Measurements from ENCODE around the gene UVSSA. TPM values are rescaled to one million over a fixed set of nuclear protein-coding genes. Genes with fewer than 3 reads are reported as not detected.

UVSSA gene
- total RNA-seq, 1 experiment from 2014 or later: 40.4 TPM

DNA sequence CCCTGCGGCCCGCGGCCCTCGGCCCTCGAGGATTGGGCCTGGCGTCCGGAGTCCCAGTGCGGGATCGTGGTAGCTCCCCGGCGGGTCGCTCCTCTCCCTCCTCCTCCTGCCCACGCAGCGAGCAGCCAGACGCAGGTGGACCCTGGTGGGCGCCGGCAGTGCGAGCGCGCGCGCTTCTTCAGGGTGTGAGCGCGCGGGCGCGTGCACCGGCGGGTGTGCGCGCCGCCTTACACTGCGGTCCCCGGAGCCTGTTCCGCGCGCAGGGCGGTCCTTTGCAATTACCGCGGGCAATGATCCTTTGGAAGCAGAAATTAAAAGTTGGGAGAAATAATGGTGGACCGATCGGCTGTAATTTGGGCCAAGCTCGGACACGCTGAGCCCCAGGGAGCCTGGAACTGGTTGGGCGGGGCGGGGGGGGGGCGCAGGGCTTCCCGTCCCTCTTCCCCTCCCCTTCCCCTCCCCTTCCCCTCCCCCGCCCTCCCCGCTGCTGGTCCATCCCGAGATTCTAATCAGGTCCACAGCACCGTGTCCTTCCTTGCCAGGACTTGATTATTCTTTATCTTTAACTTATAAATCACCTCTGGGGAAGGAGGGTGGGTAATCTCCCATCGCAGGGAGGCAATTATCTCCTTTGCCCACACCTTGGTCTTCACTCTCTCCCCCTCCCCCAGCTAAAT, 60.8 kb downstream of the UVSSA start:
- POLR2A ChIA-PET: no interaction called here
- H3K27me3 Mint-ChIP-seq (ENCODE audit: low read depth): peaks cover 86% of the 10 kb centered on the region
- peaks cover 13% of the 10 kb centered on the region for H3K4me1 Mint-ChIP-seq
- no peaks in the 10 kb centered on the region for H3K9me3 Mint-ChIP-seq
- CTCF ChIA-PET: interaction anchor here (1.0 to 4.4 kb wide), 3 partner anchors 105 to 324 kb away, joined by 3 to 19 read pairs (median 5); no protein-coding TSS in a partner anchor
- peak overlapping the region; percentile 52 for H3K4me3 Mint-ChIP-seq
- ATAC-seq: no peak
- TF ChIP-seq, protein P1, sequence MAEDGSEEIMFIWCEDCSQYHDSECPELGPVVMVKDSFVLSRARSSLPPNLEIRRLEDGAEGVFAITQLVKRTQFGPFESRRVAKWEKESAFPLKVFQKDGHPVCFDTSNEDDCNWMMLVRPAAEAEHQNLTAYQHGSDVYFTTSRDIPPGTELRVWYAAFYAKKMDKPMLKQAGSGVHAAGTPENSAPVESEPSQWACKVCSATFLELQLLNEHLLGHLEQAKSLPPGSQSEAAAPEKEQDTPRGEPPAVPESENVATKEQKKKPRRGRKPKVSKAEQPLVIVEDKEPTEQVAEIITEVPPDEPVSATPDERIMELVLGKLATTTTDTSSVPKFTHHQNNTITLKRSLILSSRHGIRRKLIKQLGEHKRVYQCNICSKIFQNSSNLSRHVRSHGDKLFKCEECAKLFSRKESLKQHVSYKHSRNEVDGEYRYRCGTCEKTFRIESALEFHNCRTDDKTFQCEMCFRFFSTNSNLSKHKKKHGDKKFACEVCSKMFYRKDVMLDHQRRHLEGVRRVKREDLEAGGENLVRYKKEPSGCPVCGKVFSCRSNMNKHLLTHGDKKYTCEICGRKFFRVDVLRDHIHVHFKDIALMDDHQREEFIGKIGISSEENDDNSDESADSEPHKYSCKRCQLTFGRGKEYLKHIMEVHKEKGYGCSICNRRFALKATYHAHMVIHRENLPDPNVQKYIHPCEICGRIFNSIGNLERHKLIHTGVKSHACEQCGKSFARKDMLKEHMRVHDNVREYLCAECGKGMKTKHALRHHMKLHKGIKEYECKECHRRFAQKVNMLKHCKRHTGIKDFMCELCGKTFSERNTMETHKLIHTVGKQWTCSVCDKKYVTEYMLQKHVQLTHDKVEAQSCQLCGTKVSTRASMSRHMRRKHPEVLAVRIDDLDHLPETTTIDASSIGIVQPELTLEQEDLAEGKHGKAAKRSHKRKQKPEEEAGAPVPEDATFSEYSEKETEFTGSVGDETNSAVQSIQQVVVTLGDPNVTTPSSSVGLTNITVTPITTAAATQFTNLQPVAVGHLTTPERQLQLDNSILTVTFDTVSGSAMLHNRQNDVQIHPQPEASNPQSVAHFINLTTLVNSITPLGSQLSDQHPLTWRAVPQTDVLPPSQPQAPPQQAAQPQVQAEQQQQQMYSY (CRISPR knock-in tag; IDR thresholded peaks at IDR 0.05): no peak
- TF ChIP-seq OVOL2 (CRISPR knock-in tag; IDR thresholded peaks at IDR 0.05; ENCODE audit: borderline replicate concordance) (no peak), NFE2L1 (CRISPR knock-in tag; IDR thresholded peaks at IDR 0.05) (no peak), GTF2I (CRISPR knock-in tag; conservative IDR thresholded peaks at IDR 0.05) (no peak), FOXP1 (CRISPR knock-in tag; IDR thresholded peaks at IDR 0.05; ENCODE audit: borderline replicate concordance) (no peak), TEAD1 (CRISPR knock-in tag; IDR thresholded peaks at IDR 0.05) (no peak), SMAD3 (CRISPR knock-in tag; IDR thresholded peaks at IDR 0.05; ENCODE audit: borderline replicate concordance) (no peak), ZNF396 (CRISPR knock-in tag; IDR thresholded peaks at IDR 0.05; ENCODE audit: borderline replicate concordance) (no peak), TCF7 (CRISPR knock-in tag; IDR thresholded peaks at IDR 0.05; ENCODE audit: low read depth) (no peak)
- TF ChIP-seq, protein P2, sequence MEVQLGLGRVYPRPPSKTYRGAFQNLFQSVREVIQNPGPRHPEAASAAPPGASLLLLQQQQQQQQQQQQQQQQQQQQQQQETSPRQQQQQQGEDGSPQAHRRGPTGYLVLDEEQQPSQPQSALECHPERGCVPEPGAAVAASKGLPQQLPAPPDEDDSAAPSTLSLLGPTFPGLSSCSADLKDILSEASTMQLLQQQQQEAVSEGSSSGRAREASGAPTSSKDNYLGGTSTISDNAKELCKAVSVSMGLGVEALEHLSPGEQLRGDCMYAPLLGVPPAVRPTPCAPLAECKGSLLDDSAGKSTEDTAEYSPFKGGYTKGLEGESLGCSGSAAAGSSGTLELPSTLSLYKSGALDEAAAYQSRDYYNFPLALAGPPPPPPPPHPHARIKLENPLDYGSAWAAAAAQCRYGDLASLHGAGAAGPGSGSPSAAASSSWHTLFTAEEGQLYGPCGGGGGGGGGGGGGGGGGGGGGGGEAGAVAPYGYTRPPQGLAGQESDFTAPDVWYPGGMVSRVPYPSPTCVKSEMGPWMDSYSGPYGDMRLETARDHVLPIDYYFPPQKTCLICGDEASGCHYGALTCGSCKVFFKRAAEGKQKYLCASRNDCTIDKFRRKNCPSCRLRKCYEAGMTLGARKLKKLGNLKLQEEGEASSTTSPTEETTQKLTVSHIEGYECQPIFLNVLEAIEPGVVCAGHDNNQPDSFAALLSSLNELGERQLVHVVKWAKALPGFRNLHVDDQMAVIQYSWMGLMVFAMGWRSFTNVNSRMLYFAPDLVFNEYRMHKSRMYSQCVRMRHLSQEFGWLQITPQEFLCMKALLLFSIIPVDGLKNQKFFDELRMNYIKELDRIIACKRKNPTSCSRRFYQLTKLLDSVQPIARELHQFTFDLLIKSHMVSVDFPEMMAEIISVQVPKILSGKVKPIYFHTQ (CRISPR knock-in tag; IDR thresholded peaks at IDR 0.05): no peak
- TF ChIP-seq, protein P3, sequence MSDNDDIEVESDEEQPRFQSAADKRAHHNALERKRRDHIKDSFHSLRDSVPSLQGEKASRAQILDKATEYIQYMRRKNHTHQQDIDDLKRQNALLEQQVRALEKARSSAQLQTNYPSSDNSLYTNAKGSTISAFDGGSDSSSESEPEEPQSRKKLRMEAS (CRISPR knock-in tag; IDR thresholded peaks at IDR 0.05): no peak
- TF ChIP-seq, protein P4, sequence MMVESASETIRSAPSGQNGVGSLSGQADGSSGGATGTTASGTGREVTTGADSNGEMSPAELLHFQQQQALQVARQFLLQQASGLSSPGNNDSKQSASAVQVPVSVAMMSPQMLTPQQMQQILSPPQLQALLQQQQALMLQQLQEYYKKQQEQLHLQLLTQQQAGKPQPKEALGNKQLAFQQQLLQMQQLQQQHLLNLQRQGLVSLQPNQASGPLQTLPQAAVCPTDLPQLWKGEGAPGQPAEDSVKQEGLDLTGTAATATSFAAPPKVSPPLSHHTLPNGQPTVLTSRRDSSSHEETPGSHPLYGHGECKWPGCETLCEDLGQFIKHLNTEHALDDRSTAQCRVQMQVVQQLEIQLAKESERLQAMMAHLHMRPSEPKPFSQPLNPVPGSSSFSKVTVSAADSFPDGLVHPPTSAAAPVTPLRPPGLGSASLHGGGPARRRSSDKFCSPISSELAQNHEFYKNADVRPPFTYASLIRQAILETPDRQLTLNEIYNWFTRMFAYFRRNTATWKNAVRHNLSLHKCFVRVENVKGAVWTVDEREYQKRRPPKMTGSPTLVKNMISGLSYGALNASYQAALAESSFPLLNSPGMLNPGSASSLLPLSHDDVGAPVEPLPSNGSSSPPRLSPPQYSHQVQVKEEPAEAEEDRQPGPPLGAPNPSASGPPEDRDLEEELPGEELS (CRISPR knock-in tag; IDR thresholded peaks at IDR 0.05): no peak
- TF ChIP-seq, protein P5, sequence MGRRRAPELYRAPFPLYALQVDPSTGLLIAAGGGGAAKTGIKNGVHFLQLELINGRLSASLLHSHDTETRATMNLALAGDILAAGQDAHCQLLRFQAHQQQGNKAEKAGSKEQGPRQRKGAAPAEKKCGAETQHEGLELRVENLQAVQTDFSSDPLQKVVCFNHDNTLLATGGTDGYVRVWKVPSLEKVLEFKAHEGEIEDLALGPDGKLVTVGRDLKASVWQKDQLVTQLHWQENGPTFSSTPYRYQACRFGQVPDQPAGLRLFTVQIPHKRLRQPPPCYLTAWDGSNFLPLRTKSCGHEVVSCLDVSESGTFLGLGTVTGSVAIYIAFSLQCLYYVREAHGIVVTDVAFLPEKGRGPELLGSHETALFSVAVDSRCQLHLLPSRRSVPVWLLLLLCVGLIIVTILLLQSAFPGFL (CRISPR knock-in tag; IDR thresholded peaks at IDR 0.05; ENCODE audit: borderline replicate concordance): no peak
- TF ChIP-seq, protein P6, sequence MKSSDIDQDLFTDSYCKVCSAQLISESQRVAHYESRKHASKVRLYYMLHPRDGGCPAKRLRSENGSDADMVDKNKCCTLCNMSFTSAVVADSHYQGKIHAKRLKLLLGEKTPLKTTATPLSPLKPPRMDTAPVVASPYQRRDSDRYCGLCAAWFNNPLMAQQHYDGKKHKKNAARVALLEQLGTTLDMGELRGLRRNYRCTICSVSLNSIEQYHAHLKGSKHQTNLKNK (CRISPR knock-in tag; IDR thresholded peaks at IDR 0.05): no peak
- H3K36me3 Mint-ChIP-seq: no peaks in the 10 kb centered on the region
- H3K27ac Mint-ChIP-seq: no peak overlapping the region
- no peak for DNase-seq (ENCODE audit: low spot score)
